Endothelial cell of umbilical vein (primary cell): ENCODE results near the gene BIN2. TPM values are rescaled to one million over a fixed set of nuclear protein-coding genes. Genes with fewer than 3 reads are reported as not detected.
A peak's percentile ranks its signal among the peaks of the same experiment; 100 is the strongest.

Source experiments
- BruUV-seq: library from RNA; stranded (reverse); fragments of 400-500 nt; replicated peaks from 2 replicates; lab custom pipeline; 2021; lab: Mats Ljungman, UMichigan
- CTCF ChIA-PET: fragments of 300-600, 350-600 bp; sonication (Branson Sonifier 250); formaldehyde crosslinking; loops from one replicate; lab custom pipeline; 2021; ENCODE audit warnings: antibody characterized with exemption, inconsistent platforms; lab: Charles Lee
- POLR2A ChIA-PET: fragments of 300-600, 350-600 bp; sonication (Branson Sonifier 250); formaldehyde crosslinking; loops from one replicate; lab custom pipeline; 2021; ENCODE audit warnings: antibody characterized with exemption, inconsistent platforms; lab: Charles Lee
- DNase-seq: peaks from one replicate; pipeline ENCODE4 v3.0.0-alpha.2; 2011; ENCODE audit warnings: low read depth, low spot score
- FAIRE-seq: peaks from 2 replicates; lab custom pipeline; 2011; peaks lifted over from hg19 to GRCh38; lab: Jason Lieb, UNC
- H2AFZ ChIP-seq: 2 replicates; pipeline ENCODE4 v1.6.0; 2012; ENCODE audit warnings: low read depth, low read length, control low read depth, inconsistent platforms
- H3K27ac ChIP-seq: 2 replicates; pipeline ENCODE4 v1.5.1; 2011; ENCODE audit warnings: low read depth, mild to moderate bottlenecking, control low read depth, low read length, moderate library complexity; ENCODE audit not compliant: insufficient read depth
- H3K27me3 ChIP-seq, 2 experiments: 2 replicates each; pipeline versions ENCODE4 v1.6.0 to v1.6.1; 2011; ENCODE audit warnings: low read length in 2 of 2, mixed read lengths in 1 of 2; ENCODE audit not compliant: control insufficient read depth in 2 of 2, insufficient read depth in 2 of 2
- H3K36me3 ChIP-seq, 2 experiments: 2 replicates in 1 of 2; 3 replicates in 1 of 2; pipeline ENCODE4 v1.5.1; 2011; ENCODE audit warnings: low read length in 2 of 2, mild to moderate bottlenecking in 1 of 2, moderate library complexity in 1 of 2; ENCODE audit not compliant: control insufficient read depth in 2 of 2, insufficient read depth in 2 of 2; ENCODE audit errors: extremely low read depth in 1 of 2
- H3K4me1 ChIP-seq: 3 replicates; pipeline ENCODE4 v1.5.1; 2011; ENCODE audit warnings: mild to moderate bottlenecking, low read length; ENCODE audit not compliant: control insufficient read depth, insufficient read depth; ENCODE audit errors: extremely low read depth
- H3K4me2 ChIP-seq: 2 replicates; pipeline ENCODE4 v1.6.1; 2011; ENCODE audit warnings: low read length, control low read depth, mixed read lengths; ENCODE audit not compliant: insufficient read depth
- H3K4me3 ChIP-seq, 3 experiments: fragments of 200-600 bp in 1 of 3; sonication (generic), shearing (Covaris generic) in 1 of 3; replicated peaks in 1 of 3; 2 replicates each; pipeline ENCODE4 v1.5.1; 2011 to 2016; ENCODE audit warnings: control low read depth in 3 of 3, low read length in 3 of 3, mild to moderate bottlenecking in 2 of 3, inconsistent platforms in 1 of 3, low read depth in 1 of 3, moderate library complexity in 1 of 3; ENCODE audit not compliant: insufficient read depth in 1 of 3
- H3K79me2 ChIP-seq: 2 replicates; pipeline ENCODE4 v1.6.0; 2012; ENCODE audit warnings: low read length, inconsistent platforms; ENCODE audit not compliant: control insufficient read depth, insufficient read depth
- H3K9ac ChIP-seq: replicated peaks from 2 replicates; pipeline ENCODE3; 2011; ENCODE audit warnings: low read length, control low read depth; ENCODE audit not compliant: insufficient read depth; ENCODE audit errors: extremely low read depth
- H3K9me1 ChIP-seq: replicated peaks from 3 replicates; pipeline ENCODE4 v1.6.0; 2011; ENCODE audit warnings: mild to moderate bottlenecking, low read length; ENCODE audit not compliant: control insufficient read depth, insufficient read depth; ENCODE audit errors: extremely low read depth
- H3K9me3 ChIP-seq: replicated peaks from 2 replicates; pipeline ENCODE4 v1.5.1; 2012; ENCODE audit warnings: low read length, inconsistent platforms; ENCODE audit not compliant: control insufficient read depth, insufficient read depth
- H4K20me1 ChIP-seq: replicated peaks from 2 replicates; pipeline ENCODE3; 2011; ENCODE audit warnings: mild to moderate bottlenecking, low read length; ENCODE audit not compliant: control insufficient read depth, insufficient read depth; ENCODE audit errors: extremely low read depth
- CTCF ChIP-seq, 2 donors: IDR thresholded peaks; 1 replicate in 1 of 2; 2 replicates in 1 of 2; pipeline ENCODE4 v1.5.1; 2011; ENCODE audit warnings: low read length in 2 of 2, mild to moderate bottlenecking in 2 of 2, moderate library complexity in 2 of 2, control low read depth in 1 of 2, inconsistent platforms in 1 of 2, low read depth in 1 of 2; ENCODE audit not compliant: insufficient read depth in 1 of 2; ENCODE audit errors: extremely low read depth in 1 of 2
- EZH2 ChIP-seq: IDR thresholded peaks from 2 replicates; pipeline ENCODE4 v1.6.1; 2012; ENCODE audit warnings: borderline replicate concordance, low read depth, mild to moderate bottlenecking, moderate library complexity, low read length, inconsistent platforms; ENCODE audit not compliant: severe bottlenecking
- FOS ChIP-seq: IDR thresholded peaks from 2 replicates; pipeline ENCODE4 v1.6.1; 2011; ENCODE audit warnings: mild to moderate bottlenecking, low read length, moderate library complexity, borderline replicate concordance; ENCODE audit not compliant: insufficient read depth
- GATA2 ChIP-seq: IDR thresholded peaks from 2 replicates; pipeline ENCODE4 v1.7.0; 2011; ENCODE audit warnings: low read depth, mild to moderate bottlenecking, moderate library complexity, mixed read lengths, low read length; ENCODE audit not compliant: insufficient read length, insufficient read depth
- JUN ChIP-seq: IDR thresholded peaks from 2 replicates; pipeline ENCODE4 v1.6.1; 2011; ENCODE audit warnings: borderline replicate concordance, low read depth; ENCODE audit not compliant: insufficient read length, insufficient read depth
- MAX ChIP-seq: IDR thresholded peaks from 2 replicates; pipeline ENCODE4 v1.6.1; 2011; ENCODE audit not compliant: insufficient read depth, insufficient read length
- MYC ChIP-seq: IDR thresholded peaks from one replicate; pipeline ENCODE4 v1.6.1; 2011; ENCODE audit warnings: mild to moderate bottlenecking, low read depth, low read length
- POLR2A ChIP-seq: IDR thresholded peaks from 2 replicates; pipeline ENCODE4 v1.6.1; 2012; ENCODE audit warnings: low read depth, mild to moderate bottlenecking, control low read depth, low read length
- POLR2AphosphoS5 ChIP-seq: IDR thresholded peaks from 2 replicates; pipeline ENCODE4 v1.6.1; 2012; ENCODE audit warnings: low read depth, mild to moderate bottlenecking, control low read depth, low read length, moderate library complexity; ENCODE audit not compliant: insufficient read depth
- dilution Hi-C: fragments of 300-500 bp; cut with MboI; formaldehyde crosslinking; loops from one replicate; pipeline ENCODE4 v1.15.0; 2019; ENCODE audit warnings: low sequenced_read_pairs; ENCODE audit not compliant: extremely low pct_ligation_motif_present
- intact Hi-C: fragments of 100-400 bp; cut with micrococcal nuclease; formaldehyde crosslinking; loops from one replicate; pipeline ENCODE4 v1.10.0; 2022
- polyA plus RNA-seq, 4 experiments: library from polyadenylated mRNA; depleted of rRNA in 3 of 4; stranded (reverse) in 3 of 4; unstranded in 1 of 4; fragments of >200 nt; gene quantifications; 2 replicates each; pipeline versions ENCODE4 v1.2.1 to v1.2.3, GENCODE V29; 2011 to 2012; ENCODE audit warnings: missing spikeins in 1 of 4
- total RNA-seq: library from RNA; stranded (reverse); gene quantifications from 2 replicates; pipeline ENCODE4 v1.2.3, GENCODE V29; 2021

Gene BIN2
- total and polyA plus RNA-seq, 2 donors (not counting 3 experiments of a cell fraction or from before 2014, with no cell fraction given) = not detected

DNA sequence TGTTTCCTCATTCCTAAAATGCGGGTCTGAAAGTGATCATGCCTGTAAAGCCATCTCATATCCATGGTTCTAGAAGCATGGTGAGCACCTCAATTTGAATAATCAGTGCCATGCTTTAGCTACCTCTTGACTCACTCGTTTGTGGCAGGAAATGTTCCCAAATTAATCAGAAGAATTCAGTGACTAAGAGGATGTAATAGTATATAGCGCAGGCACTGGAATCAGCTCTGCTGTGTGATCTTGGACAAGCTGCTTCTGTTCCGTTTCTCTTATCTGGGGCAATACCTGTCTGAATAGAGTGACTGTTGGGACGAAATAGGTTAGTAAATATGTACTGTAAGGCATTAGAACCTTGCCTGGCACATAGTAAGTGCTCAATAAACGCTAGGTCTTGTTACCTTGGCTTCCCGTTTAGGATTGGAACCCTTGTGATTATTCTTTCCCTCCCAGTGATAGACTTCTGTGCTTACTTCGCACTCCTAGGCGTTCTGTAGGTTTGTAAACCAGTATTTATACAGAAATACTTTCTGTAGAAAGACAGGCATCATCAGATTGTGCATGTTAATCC, 52.9 kb downstream of the BIN2 start:
- peak overlapping the region; percentile 65 for H3K27ac ChIP-seq
- CTCF ChIA-PET = interaction anchor here (0.7 to 3.8 kb wide), 9 partner anchors 19 to 189 kb away, joined by 3 to 35 read pairs (median 4); partner anchors contain the start of genes DAZAP2 and POU6F1
- no peaks in the 10 kb centered on the region for H4K20me1 ChIP-seq
- H3K4me2 ChIP-seq = peak overlapping the region; percentile 92
- peak overlapping the region; percentile 56 for H3K9ac ChIP-seq
- H3K9me1 ChIP-seq = no peaks in the 10 kb centered on the region
- BruUV-seq = no TSS peak
- POLR2A ChIA-PET = interaction anchor here (0.8 to 1.2 kb wide), 4 partner anchors 33 to 506 kb away, joined by 3 to 6 read pairs (median 4); partner anchors contain the start of genes DAZAP2 and POU6F1
- no peaks in the 10 kb centered on the region for H3K27me3 ChIP-seq
- H2AFZ ChIP-seq = peak overlapping the region; percentile 81
- H3K4me1 ChIP-seq = peaks cover 19% of the 10 kb centered on the region
- peak; percentile 93 for FAIRE-seq
- intact Hi-C loops = loop anchor here (2.0 to 5.0 kb wide), 2 partner anchors 54 to 188 kb away; partner anchors contain the start of genes CSRNP2 and POU6F1
- dilution Hi-C loops = no loop called here
- no peaks in the 10 kb centered on the region for H3K9me3 ChIP-seq
- TF ChIP-seq CTCF (IDR thresholded peaks at IDR 0.05; ENCODE audit: extremely low read depth in 1 of 2, insufficient read depth in 1 of 2, low read depth in 1 of 2, low read length in 2 of 2) = no peak
- no peak for TF ChIP-seq MAX
- no peak for TF ChIP-seq EZH2
- no peak for TF ChIP-seq MYC
- TF ChIP-seq JUN = peak; percentile 59
- TF ChIP-seq POLR2A = no peak
- TF ChIP-seq GATA2 = peak; percentile 52
- TF ChIP-seq POLR2AphosphoS5 = peak; percentile 77
- TF ChIP-seq FOS = peak; percentile 75
- peak; percentile 72 for DNase-seq
- H3K36me3 ChIP-seq = no peaks in the 10 kb centered on the region
- peaks cover 20% of the 10 kb centered on the region for H3K79me2 ChIP-seq
- H3K4me3 ChIP-seq = peak overlapping the region in 2 of 3 experiments; percentile 76 to 92
